B cell (primary cell): ENCODE results near the gene FURIN.

Experiments used
- EZH2 ChIP-seq: IDR thresholded peaks from 2 replicates; pipeline ENCODE4 v1.6.1; 2012; ENCODE audit warnings: borderline replicate concordance, low read depth, mild to moderate bottlenecking, moderate library complexity, low read length; ENCODE audit not compliant: insufficient read depth, poor library complexity, severe bottlenecking
- TF ChIP-seq, protein P1 (sequence below): fragments of 200-600 bp; IDR thresholded peaks from one replicate; pipeline ENCODE4 v1.8.0; 2022; ENCODE audit warnings: antibody characterized with exemption, mild to moderate bottlenecking

DNA sequence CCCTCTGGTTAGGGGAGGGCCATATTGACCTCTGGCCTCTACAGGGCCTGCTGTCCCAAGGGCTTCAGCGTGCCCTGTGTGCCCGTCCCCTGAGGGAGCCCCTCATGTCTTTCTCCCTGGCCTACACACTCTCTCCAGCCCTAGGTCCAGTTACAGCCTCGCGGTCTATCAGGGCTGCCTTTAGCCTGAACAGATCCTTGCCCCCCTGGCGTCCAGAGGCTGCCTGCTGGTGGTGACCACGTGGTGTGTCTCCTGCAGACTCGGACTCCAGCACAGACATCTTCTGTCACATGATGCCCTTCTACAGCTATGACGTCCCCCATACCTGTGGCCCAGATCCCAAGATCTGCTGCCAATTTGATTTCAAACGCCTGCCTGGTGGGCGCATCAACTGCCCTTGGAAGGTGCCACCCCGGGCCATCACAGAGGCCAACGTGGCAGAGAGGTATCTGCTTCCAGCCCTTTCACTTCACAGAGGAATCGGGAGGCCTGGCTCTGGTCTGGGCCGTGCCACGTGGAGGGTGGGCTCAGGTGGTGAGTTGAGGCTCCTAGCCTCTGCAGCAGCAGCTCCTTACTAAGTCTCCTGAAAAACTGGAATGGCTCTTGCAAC is 38.8 kb downstream of the FURIN start:
- no peak for TF ChIP-seq EZH2
- TF ChIP-seq, protein P1, sequence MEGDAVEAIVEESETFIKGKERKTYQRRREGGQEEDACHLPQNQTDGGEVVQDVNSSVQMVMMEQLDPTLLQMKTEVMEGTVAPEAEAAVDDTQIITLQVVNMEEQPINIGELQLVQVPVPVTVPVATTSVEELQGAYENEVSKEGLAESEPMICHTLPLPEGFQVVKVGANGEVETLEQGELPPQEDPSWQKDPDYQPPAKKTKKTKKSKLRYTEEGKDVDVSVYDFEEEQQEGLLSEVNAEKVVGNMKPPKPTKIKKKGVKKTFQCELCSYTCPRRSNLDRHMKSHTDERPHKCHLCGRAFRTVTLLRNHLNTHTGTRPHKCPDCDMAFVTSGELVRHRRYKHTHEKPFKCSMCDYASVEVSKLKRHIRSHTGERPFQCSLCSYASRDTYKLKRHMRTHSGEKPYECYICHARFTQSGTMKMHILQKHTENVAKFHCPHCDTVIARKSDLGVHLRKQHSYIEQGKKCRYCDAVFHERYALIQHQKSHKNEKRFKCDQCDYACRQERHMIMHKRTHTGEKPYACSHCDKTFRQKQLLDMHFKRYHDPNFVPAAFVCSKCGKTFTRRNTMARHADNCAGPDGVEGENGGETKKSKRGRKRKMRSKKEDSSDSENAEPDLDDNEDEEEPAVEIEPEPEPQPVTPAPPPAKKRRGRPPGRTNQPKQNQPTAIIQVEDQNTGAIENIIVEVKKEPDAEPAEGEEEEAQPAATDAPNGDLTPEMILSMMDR = no peak
